D721Med (cell line): ENCODE measurements around the gene CRAT.

ENCODE experiments used
- DNase-seq: peaks from one replicate; pipeline ENCODE4 v3.0.0; 2011; ENCODE audit warnings: low spot score; ENCODE audit not compliant: insufficient read length
- FAIRE-seq: peaks from 2 replicates; lab custom pipeline; 2011; peaks lifted over from hg19 to GRCh38; lab: Jason Lieb, UNC
- TF ChIP-seq, protein P1 (sequence below): IDR thresholded peaks from 2 replicates; pipeline ENCODE4 v1.5.1; 2012; ENCODE audit warnings: mild to moderate bottlenecking, control low read depth; ENCODE audit not compliant: insufficient read depth; ENCODE audit errors: missing control alignments

CRAT gene

GRCh38 chr9:129102791-129103594, 7.6 kb downstream of the CRAT start:
- FAIRE-seq (no peak), DNase-seq (peak; percentile 68)
- TF ChIP-seq, protein P1, sequence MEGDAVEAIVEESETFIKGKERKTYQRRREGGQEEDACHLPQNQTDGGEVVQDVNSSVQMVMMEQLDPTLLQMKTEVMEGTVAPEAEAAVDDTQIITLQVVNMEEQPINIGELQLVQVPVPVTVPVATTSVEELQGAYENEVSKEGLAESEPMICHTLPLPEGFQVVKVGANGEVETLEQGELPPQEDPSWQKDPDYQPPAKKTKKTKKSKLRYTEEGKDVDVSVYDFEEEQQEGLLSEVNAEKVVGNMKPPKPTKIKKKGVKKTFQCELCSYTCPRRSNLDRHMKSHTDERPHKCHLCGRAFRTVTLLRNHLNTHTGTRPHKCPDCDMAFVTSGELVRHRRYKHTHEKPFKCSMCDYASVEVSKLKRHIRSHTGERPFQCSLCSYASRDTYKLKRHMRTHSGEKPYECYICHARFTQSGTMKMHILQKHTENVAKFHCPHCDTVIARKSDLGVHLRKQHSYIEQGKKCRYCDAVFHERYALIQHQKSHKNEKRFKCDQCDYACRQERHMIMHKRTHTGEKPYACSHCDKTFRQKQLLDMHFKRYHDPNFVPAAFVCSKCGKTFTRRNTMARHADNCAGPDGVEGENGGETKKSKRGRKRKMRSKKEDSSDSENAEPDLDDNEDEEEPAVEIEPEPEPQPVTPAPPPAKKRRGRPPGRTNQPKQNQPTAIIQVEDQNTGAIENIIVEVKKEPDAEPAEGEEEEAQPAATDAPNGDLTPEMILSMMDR, result peak; percentile 40

- TF ChIP-seq, protein P1, result no peak
Observed at GRCh38 chr9:129102095-129102525, 8.5 kb downstream of the CRAT start.

GRCh38 chr9:129101279-129101678, 9.3 kb downstream of the CRAT start:
- DNase-seq, result no peak
- no peak for FAIRE-seq
- TF ChIP-seq, protein P1, result no peak

More at GRCh38 chr9:129102095-129102525, 8.5 kb downstream of the CRAT start:
- no peak for DNase-seq
- FAIRE-seq, result no peak

GRCh38 chr9:129100383-129101169, 10.0 kb downstream of the CRAT start:
- FAIRE-seq (no peak), DNase-seq (no peak)
- TF ChIP-seq, protein P1, result no peak

GRCh38 chr9:129098328-129098727, 12.3 kb downstream of the CRAT start:
- TF ChIP-seq, protein P1, result no peak
- FAIRE-seq (no peak), DNase-seq (no peak)

- TF ChIP-seq, protein P1, result no peak
- FAIRE-seq, result no peak
Observed at GRCh38 chr9:129097671-129098306, 12.8 kb downstream of the CRAT start.

More at GRCh38 chr9:129097671-129098306, 12.8 kb downstream of the CRAT start:
- no peak for DNase-seq
